Left renal pelvis (tissue), 4 donors: ENCODE results near the gene CCM2L. TPM values are rescaled to one million over a fixed set of nuclear protein-coding genes. Genes with fewer than 3 reads are reported as not detected.

Experiments used
- DNase-seq, 4 donors: peaks; one replicate each; pipeline ENCODE4 v3.0.0-alpha.2; 2013; ENCODE audit warnings: low read depth in 4 of 4, low spot score in 3 of 4
- polyA plus RNA-seq, 4 donors: library from polyadenylated mRNA; unstranded; fragments of 120-200 nt; gene quantifications; one replicate each; pipeline ENCODE4 v1.2.1, GENCODE V29; 2013; ENCODE audit not compliant: insufficient read length in 4 of 4

The CCM2L gene
- polyA plus RNA-seq, 4 donors: 3.7 to 9.2 (median 6.4) TPM

DNA sequence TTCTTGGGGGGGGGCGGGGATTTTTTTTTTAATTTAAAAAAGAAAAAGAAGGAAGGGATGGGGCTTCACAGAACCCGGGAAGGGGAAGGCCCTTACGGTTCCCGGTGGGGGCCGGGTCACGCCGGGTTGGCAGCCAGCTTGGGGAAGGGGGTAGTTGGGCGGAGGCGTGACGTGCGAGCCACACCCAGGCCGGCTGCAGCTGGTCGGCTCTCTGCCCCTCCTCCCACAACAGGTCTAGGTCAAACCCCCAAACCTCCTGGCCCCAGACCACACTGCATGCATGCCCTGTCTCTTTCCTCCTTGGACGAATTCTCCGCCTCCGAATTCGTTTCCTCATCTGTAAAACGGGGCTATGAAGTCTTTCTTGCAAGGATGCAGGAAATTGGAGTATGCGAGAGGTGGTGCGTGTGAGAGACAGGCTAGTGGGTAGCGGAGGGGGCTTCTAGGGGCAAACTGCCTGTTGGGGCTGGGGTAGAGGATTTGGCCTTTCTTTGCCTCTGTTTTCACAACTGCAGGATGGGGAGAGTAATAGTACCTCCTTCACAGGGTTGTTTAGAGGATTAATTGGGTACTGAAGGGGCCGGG, 42.6 kb downstream of the CCM2L start:
- no peak for DNase-seq

DNA sequence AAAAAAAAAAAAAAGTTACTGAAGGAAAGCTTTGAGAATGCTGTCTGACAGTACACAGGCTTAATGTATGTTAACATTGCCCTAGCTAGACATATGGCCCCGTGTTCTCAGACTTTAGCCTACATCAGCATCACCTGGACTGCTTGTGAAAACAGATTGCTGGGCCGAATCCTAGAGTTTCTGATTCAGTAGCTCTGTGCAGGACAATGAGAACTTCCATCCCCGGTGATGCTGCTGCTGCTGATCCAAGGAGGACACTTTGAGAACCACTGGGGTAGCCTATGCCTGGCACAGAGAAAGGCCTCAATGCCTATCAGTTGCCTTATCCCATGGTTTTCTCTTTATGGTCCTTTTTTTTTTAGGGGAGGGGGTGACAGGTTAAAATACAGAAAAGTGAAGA, 43.4 kb downstream of the CCM2L start:
- no peak for DNase-seq

DNA sequence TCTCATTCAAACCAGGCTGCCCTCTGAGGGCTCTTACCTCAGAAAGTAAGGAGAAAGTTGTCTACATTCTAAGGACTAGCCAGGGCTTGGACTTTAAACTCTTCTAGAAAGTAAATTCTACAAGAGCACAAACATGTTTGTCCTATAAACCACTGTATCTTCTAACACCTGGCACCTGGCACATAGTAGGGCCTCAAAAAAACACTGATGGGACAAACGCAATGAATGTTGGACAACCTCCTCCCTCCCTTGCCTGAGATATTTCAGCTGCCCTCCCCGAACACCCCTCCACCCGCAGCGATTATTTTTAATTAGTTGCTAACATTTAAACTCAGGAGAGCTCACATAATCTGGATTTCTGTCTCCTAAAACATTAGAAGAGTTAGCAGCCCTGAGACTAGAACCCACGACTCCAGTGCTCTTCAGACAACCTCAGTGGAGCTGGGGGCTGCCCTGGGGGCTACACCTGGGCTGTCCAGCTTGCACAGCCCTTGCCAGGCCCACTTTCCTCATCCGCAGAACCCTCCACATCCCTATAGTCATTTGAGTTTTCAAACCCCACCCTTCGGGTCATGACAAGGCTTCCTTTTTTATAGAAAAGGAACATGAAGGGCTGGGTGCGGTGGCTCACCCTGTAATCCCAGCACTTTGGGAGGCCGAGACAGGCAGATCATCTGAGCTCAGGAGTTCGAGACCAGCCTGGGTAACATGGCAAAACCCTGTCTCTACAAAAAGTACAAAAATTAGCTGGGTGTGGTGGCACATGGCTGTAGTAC, 46.7 kb downstream of the CCM2L start:
- no peak for DNase-seq

GRCh38 chr20:32057656-32058184, 47.5 kb downstream of the CCM2L start:
- no peak for DNase-seq

DNA sequence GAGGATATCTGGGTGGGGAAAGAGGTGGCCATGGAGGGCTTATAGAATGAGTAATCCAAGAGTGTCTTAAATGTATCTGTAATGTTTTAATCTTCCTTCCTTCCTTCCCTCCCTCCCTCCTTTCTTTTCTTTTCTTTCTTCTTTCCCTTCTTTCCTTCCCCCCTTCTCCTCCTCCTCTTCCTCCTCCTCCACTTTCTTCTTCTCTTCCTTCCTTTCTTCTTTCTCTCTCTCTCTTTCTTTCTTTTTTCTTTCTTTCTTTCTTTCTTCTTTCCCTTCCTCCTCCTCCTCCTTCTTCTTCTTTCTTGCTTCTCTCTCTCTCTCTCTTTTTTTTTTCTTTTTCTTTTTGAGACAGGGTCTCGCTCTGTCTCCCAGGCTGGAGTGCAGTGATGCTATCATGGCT, 49.0 kb downstream of the CCM2L start:
- DNase-seq: no peak

DNA sequence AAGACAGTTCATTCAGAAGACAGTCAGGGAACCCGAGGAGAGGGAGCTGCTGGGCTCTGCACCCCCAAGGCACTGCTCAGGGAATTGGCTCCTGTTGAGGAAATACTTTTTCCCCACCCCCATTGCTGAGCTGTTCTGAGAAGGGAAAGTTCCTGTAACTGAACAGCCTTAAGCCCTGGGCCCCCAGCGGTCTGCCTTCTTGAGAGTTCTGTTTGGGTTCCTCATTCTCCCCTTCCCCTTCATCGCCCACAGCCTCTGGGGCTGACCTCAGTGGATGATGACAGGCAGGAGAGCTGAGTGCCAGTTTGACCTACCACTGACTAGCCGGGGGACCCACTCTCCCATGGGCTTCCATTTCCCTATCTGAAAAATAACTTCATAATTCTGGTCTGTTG, 52.5 kb downstream of the CCM2L start:
- DNase-seq: no peak

GRCh38 chr20:32063695-32064094, 53.5 kb downstream of the CCM2L start:
- DNase-seq: no peak

GRCh38 chr20:32064667-32065066, 54.4 kb downstream of the CCM2L start:
- DNase-seq: peak in 1 of 4 donors; percentile 57

- no peak for DNase-seq
Measured at GRCh38 chr20:32067234-32067821, 57.1 kb downstream of the CCM2L start.

DNA sequence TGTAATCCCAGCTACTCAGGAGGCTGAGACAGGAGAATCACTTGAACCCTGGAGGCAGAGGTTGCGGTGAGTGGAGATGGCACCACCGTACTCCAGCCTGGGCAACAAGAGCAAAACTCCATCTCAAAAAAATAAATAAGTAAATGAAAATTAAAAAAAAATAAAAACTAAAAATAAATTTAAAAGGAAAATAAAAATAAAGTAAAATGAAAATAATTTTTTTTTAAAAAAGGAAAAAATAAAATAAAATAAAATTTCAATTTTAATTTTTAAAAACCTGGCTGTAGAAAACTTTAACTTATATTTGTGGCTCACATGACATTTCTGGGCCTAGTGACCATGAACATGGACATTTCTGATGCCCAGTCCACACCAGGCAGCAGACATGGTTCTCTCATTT, 57.9 kb downstream of the CCM2L start:
- DNase-seq: no peak

DNA sequence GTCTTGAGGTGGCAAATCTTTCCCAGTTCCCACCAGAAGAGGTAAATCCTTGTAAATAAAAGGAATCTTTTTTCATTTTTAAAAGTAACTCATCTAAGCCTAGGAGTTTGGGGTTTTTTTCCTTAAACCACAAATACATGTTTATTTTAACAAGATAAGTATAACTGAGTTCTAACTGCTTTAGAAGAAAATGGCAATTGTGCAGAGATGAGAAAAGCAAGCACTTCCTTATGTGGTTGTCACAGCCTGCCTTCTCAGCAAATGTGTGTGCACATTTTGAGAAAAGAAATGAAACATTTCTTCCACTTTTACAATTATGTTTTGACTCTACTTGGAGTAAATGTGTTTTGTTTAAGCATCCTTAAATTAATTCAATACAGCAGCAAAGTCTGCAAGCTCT, 59.5 kb downstream of the CCM2L start:
- DNase-seq: no peak

GRCh38 chr20:32070282-32070681, 60.0 kb downstream of the CCM2L start:
- no peak for DNase-seq

DNA sequence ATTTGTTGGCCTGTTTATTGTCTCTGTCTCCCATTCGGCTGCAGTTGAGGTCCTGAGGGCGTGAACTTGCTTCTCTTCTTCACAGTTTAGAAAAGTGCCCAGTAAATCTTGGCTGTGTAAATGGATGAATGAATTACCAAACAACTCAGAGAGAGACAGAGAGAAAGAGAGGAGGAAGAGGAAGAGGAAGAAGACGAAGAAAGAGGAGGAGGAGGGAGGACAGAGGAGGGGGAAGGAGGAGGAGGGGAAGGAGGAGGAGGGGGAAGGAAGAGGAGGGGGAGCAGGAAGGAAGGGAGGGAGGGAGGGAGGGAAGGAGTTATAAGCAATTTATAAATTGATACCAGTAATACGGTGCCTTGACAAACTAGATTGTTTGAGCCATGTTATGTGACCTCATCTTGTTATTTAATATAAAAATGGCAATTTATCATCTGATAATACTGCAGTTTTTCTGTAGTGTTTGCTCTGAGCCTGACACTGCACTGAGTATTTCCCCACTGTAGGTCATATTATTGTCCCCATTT, 60.5 kb downstream of the CCM2L start:
- no peak for DNase-seq

- no peak for DNase-seq
Measured at GRCh38 chr20:32071395-32072167, 61.3 kb downstream of the CCM2L start.

DNA sequence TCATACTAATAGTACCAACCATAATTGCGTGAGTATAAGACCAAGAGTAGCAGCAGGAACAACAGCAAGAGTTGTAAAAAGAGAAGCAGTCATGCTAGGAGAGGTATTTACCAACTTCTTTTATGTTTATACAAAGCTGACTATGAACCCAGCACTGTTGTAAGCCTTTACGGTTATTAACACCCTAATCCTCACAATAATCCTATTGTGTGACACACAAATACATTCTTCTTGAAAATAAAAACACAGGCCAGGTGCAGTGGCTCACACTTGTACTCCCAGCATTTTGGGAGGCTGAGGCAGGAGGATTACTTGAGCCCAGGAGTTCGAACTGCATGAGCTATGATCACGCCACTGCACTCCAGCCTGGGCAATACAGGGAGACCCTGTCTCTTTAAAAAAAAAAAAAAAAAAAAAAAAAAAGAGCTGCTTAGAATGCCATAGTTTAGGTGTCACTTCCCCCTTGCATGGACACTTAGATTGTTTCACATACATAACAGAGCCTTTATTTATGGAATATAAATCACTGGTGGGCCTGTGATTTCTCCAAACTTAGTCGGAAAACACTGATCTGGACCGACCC, 62.0 kb downstream of the CCM2L start:
- no peak for DNase-seq

DNA sequence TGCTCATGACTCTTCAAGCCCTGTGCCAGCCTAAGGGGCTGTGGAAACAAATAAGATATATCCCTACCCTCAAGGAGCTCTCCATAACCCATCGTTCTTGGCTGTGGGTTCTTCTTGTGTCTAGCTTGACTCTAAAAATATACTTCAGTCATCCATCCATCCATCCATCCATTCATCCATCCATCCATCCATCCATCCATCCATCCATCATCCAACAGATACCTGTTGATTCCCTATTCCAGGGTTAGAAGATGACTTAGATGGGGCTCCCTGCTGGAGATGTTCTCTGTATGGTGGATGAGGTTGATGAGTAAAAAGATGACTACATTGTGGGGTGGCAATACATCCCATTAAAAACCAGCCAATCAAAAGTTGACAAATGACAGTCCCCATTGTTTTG, 65.3 kb downstream of the CCM2L start:
- no peak for DNase-seq

GRCh38 chr20:32077190-32077589, 67.0 kb downstream of the CCM2L start:
- DNase-seq: no peak

DNA sequence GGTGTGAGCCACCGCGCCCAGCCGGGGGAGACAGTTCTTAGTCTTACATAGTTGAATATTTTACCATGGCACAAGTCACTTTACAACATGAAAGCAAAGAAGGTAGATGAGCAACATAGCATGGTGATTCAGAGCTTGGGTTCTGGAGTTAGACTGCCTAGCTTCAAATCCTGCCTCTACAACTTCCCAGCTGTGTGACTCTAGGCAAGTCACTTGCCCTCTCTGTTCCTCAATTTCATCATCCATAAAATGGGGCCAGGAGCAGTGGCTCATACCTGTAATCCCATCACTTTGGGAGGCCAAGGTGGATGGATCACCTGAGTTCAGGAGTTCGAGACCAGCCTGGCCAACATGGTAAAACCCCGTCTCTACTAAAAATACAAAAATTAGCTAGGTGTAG, 68.1 kb downstream of the CCM2L start:
- no peak for DNase-seq

DNA sequence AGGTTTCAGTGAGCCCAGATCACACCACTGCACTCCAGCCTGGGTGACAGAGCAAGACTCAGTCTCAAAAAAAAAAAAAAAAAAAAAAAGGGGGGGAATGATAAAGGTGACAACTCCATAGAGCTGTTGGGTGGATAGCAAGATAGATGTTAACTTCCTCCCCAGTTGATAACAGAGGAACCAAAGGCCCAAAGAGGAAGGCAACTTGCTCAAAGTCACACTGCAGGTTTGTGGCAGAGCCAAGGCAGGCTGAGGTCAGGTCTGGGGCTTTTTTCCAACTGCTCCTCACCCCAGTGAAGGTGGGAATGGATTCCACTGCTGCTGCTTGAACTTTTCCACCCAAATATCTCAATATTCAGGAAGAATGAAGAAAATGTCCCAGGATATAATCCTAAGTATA, 68.6 kb downstream of the CCM2L start:
- DNase-seq: no peak

GRCh38 chr20:32079655-32080109, 69.4 kb downstream of the CCM2L start:
- no peak for DNase-seq
